SK-N-SH (cell line): ENCODE results near the gene GGT5. TPM values are rescaled to one million over a fixed set of nuclear protein-coding genes. Genes with fewer than 3 reads are reported as not detected.
"Not testable (repeated sequence)": the region's sequence is repeated elsewhere in the genome, so short reads cannot be mapped to it uniquely, and the experiment has no call there.

Experiments
- CTCF ChIA-PET: fragments of 300-600, 350-600 bp; formaldehyde crosslinking; extraction: SDS; loops from one replicate; lab custom pipeline; 2021; lab: Yijun Ruan, JAX
- POLR2A ChIA-PET: fragments of 350-600 bp; sonication (Branson Sonifier 250); formaldehyde crosslinking; extraction: SDS; loops from one replicate; lab custom pipeline; 2020; ENCODE audit warnings: antibody characterized with exemption, inconsistent platforms; lab: Yijun Ruan, JAX
- DNase-seq: peaks from one replicate; pipeline ENCODE4 v3.0.0; 2012
- H2AFZ ChIP-seq: fragments of 200-600 bp; sonication (generic); 2 replicates; pipeline ENCODE4 v1.8.1; 2016; ENCODE audit warnings: antibody characterized with exemption, mild to moderate bottlenecking, low read depth
- H3F3A ChIP-seq: fragments of 200-600 bp; sonication (generic); replicated peaks from 2 replicates; pipeline ENCODE3; 2016; ENCODE audit warnings: antibody characterized with exemption, mild to moderate bottlenecking; ENCODE audit not compliant: insufficient read depth
- H3K27ac ChIP-seq, 2 experiments: fragments of 200-500 bp in 1 of 2; fragments of 200-600 bp in 1 of 2; sonication (Bioruptor generic) in 1 of 2; sonication (generic), shearing (Covaris generic) in 1 of 2; 2 replicates each; pipeline versions ENCODE4 v1.5.1 to v1.6.1; 2014 to 2016; ENCODE audit warnings: low read depth in 2 of 2, inconsistent platforms in 1 of 2, low read length in 1 of 2, mild to moderate bottlenecking in 1 of 2, mixed read lengths in 1 of 2
- H3K27me3 ChIP-seq: fragments of 200-600 bp; sonication (generic), shearing (Covaris generic); 2 replicates; pipeline ENCODE4 v1.6.1; 2016; ENCODE audit warnings: mixed run types; ENCODE audit not compliant: insufficient read depth
- H3K36me3 ChIP-seq, 2 experiments: fragments of 200-500 bp in 1 of 2; fragments of 200-600 bp in 1 of 2; sonication (Bioruptor generic) in 1 of 2; sonication (generic) in 1 of 2; replicated peaks in 1 of 2; 2 replicates each; pipeline versions ENCODE3 to v1.5.1; 2014 to 2016; ENCODE audit warnings: low read length in 1 of 2, mild to moderate bottlenecking in 1 of 2; ENCODE audit not compliant: insufficient read depth in 2 of 2, control insufficient read depth in 1 of 2
- H3K4me1 ChIP-seq, 2 experiments: fragments of 200-500 bp in 1 of 2; fragments of 200-600 bp in 1 of 2; sonication (Bioruptor generic) in 1 of 2; sonication (generic), shearing (Covaris generic) in 1 of 2; 2 replicates each; pipeline versions ENCODE4 v1.5.1 to v1.6.1; 2014 to 2016; ENCODE audit warnings: low read depth in 1 of 2, low read length in 1 of 2, mixed run types in 1 of 2; ENCODE audit not compliant: insufficient read depth in 2 of 2, control insufficient read depth in 1 of 2
- H3K4me2 ChIP-seq: fragments of 200-600 bp; sonication (generic), shearing (Covaris generic); 2 replicates; pipeline ENCODE4 v1.6.1; 2017; ENCODE audit warnings: mixed run types
- H3K4me3 ChIP-seq, 2 experiments: fragments of 200-500 bp in 1 of 2; fragments of 200-600 bp in 1 of 2; sonication (Bioruptor generic) in 1 of 2; sonication (generic), shearing (Covaris generic) in 1 of 2; 2 replicates each; pipeline versions ENCODE4 v1.5.1 to v1.8.1; 2014 to 2016; ENCODE audit warnings: low read depth in 2 of 2, inconsistent platforms in 1 of 2, low read length in 1 of 2, mild to moderate bottlenecking in 1 of 2, mixed read lengths in 1 of 2, moderate library complexity in 1 of 2
- H3K79me2 ChIP-seq: fragments of 200-600 bp; sonication (generic); 2 replicates; pipeline ENCODE4 v1.8.1; 2017; ENCODE audit warnings: mild to moderate bottlenecking; ENCODE audit not compliant: insufficient read depth
- H3K9ac ChIP-seq: fragments of 200-600 bp; sonication (generic); 2 replicates; pipeline ENCODE4 v1.6.1; 2017; ENCODE audit warnings: mixed run types
- H3K9me2 ChIP-seq: fragments of 200-600 bp; sonication (generic); 2 replicates; pipeline ENCODE4 v1.6.1; 2017; ENCODE audit warnings: mixed run types
- H3K9me3 ChIP-seq: fragments of 200-600 bp; sonication (generic); 2 replicates; pipeline ENCODE4 v1.6.1; 2017; ENCODE audit warnings: mixed run types, mild to moderate bottlenecking, moderate library complexity
- H4K20me1 ChIP-seq: fragments of 200-600 bp; sonication (generic); 2 replicates; pipeline ENCODE4 v1.6.1; 2017; ENCODE audit warnings: mild to moderate bottlenecking, mixed run types; ENCODE audit not compliant: insufficient read depth
- CHD2 ChIP-seq: fragments of 150-350 bp; IDR thresholded peaks from 2 replicates; pipeline ENCODE4 v1.6.1; 2018; ENCODE audit warnings: low read length; ENCODE audit not compliant: partially characterized antibody
- CTCF ChIP-seq: fragments of 200-600 bp; sonication (generic); IDR thresholded peaks from 2 replicates; pipeline ENCODE4 v1.6.1; 2017; ENCODE audit warnings: antibody characterized with exemption, mild to moderate bottlenecking, moderate library complexity
- ELF1 ChIP-seq: IDR thresholded peaks from 2 replicates; pipeline ENCODE4 v1.4.0; 2012
- EP300 ChIP-seq, 2 experiments: IDR thresholded peaks; 2 replicates each; pipeline versions ENCODE4 v1.4.0 to v1.6.1; 2012; ENCODE audit warnings: borderline replicate concordance in 1 of 2, low read depth in 1 of 2, low read length in 1 of 2
- EZH2phosphoT487 ChIP-seq: fragments of 200-600 bp; sonication (generic); IDR thresholded peaks from 2 replicates; pipeline ENCODE4 v1.6.1; 2017; ENCODE audit warnings: low read depth, mixed run types, mild to moderate bottlenecking, antibody characterized with exemption, moderate library complexity, borderline replicate concordance
- FOSL2 ChIP-seq: IDR thresholded peaks from 2 replicates; pipeline ENCODE4 v1.4.0; 2012; ENCODE audit warnings: low read depth, mild to moderate bottlenecking, moderate library complexity, borderline replicate concordance
- FOXJ3 ChIP-seq: sonication (generic); formaldehyde crosslinking; IDR thresholded peaks from 2 replicates; pipeline ENCODE4 v1.5.1; 2020; ENCODE audit warnings: mild to moderate bottlenecking, missing genetic modification reagents
- FOXM1 ChIP-seq: IDR thresholded peaks from 2 replicates; pipeline ENCODE4 v1.4.0; 2012; ENCODE audit warnings: low read depth, mild to moderate bottlenecking
- GABPA ChIP-seq: IDR thresholded peaks from 2 replicates; pipeline ENCODE4 v1.4.0; 2012; ENCODE audit warnings: low read depth, mild to moderate bottlenecking
- GATA2 ChIP-seq: sonication (generic); formaldehyde crosslinking; IDR thresholded peaks from 2 replicates; pipeline ENCODE4 v1.5.0; 2020; ENCODE audit warnings: mild to moderate bottlenecking, missing genetic modification reagents
- IRF3 ChIP-seq: fragments of 150-350 bp; IDR thresholded peaks from 2 replicates; pipeline ENCODE4 v1.6.1; 2016; ENCODE audit warnings: mild to moderate bottlenecking, low read depth, low read length
- JUND ChIP-seq: IDR thresholded peaks from 2 replicates; pipeline ENCODE4 v1.4.0; 2012
- MAX ChIP-seq: IDR thresholded peaks from 2 replicates; pipeline ENCODE4 v1.4.0; 2012; ENCODE audit warnings: low read depth
- MEF2A ChIP-seq: IDR thresholded peaks from 2 replicates; pipeline ENCODE4 v1.4.0; 2012; ENCODE audit warnings: low read depth, borderline replicate concordance
- MXI1 ChIP-seq: IDR thresholded peaks from 2 replicates; pipeline ENCODE4 v1.6.1; 2012; ENCODE audit warnings: mild to moderate bottlenecking, low read depth, low read length, improper control_type of control experiment
- NFIC ChIP-seq: IDR thresholded peaks from 2 replicates; pipeline ENCODE4 v1.4.0; 2012; ENCODE audit warnings: borderline replicate concordance
- NRF1 ChIP-seq: IDR thresholded peaks from 2 replicates; pipeline ENCODE4 v1.6.1; 2012; ENCODE audit warnings: low read depth, mild to moderate bottlenecking, low read length
- PBX3 ChIP-seq: IDR thresholded peaks from 2 replicates; pipeline ENCODE4; 2012
- POLR2AphosphoS5 ChIP-seq: IDR thresholded peaks from 2 replicates; pipeline ENCODE4 v1.6.1; 2012; ENCODE audit warnings: low read depth, low read length
- RAD21 ChIP-seq: IDR thresholded peaks from 2 replicates; pipeline ENCODE4 v1.6.1; 2012; ENCODE audit warnings: mild to moderate bottlenecking, low read length
- RCOR1 ChIP-seq: fragments of 150-350 bp; IDR thresholded peaks from 2 replicates; pipeline ENCODE4 v1.6.1; 2017; ENCODE audit warnings: antibody characterized with exemption, low read length
- RFX5 ChIP-seq: IDR thresholded peaks from 2 replicates; pipeline ENCODE4 v1.6.1; 2012; ENCODE audit warnings: mild to moderate bottlenecking, improper control_type of control experiment, low read length
- RXRA ChIP-seq: IDR thresholded peaks from 2 replicates; pipeline ENCODE4 v1.4.0; 2012; ENCODE audit warnings: low read depth, mild to moderate bottlenecking, borderline replicate concordance
- SIN3A ChIP-seq: IDR thresholded peaks from 2 replicates; pipeline ENCODE4 v1.6.1; 2012; ENCODE audit warnings: low read depth, mild to moderate bottlenecking, low read length, moderate library complexity, borderline replicate concordance
- SMC3 ChIP-seq: IDR thresholded peaks from 2 replicates; pipeline ENCODE4 v1.6.1; 2012; ENCODE audit warnings: low read depth, low read length, improper control_type of control experiment
- TAF1 ChIP-seq: IDR thresholded peaks from 2 replicates; pipeline ENCODE4 v1.6.1; 2012; ENCODE audit warnings: low read depth, mild to moderate bottlenecking, low read length, moderate library complexity, borderline replicate concordance
- TCF12 ChIP-seq: IDR thresholded peaks from 2 replicates; pipeline ENCODE4 v1.4.0; 2012
- TEAD4 ChIP-seq: IDR thresholded peaks from 2 replicates; pipeline ENCODE4 v1.4.0; 2012; ENCODE audit warnings: mild to moderate bottlenecking, borderline replicate concordance; ENCODE audit not compliant: insufficient read depth
- USF2 ChIP-seq: fragments of 150-350 bp; IDR thresholded peaks from 2 replicates; pipeline ENCODE4 v1.6.1; 2017; ENCODE audit warnings: antibody characterized with exemption, low read length, low read depth, borderline replicate concordance
- WGBS: methylation state at CpG from one replicate; pipeline ENCODE4 v1.1.6; 2017; ENCODE audit warnings: low lambda C conversion rate; 5-methylcytosine and 5-hydroxymethylcytosine counted together
- polyA plus RNA-seq, 3 experiments: library from polyadenylated mRNA; depleted of rRNA; stranded (reverse); fragments of >200 nt; gene quantifications; 2 replicates each; pipeline ENCODE4 v1.2.3, GENCODE V29; 2012

Gene GGT5
- polyA plus RNA-seq, 1 of the 3 experiments (the other 2 are of a cell fraction): 4.6 TPM

- TF ChIP-seq IRF3: no peak
- TF ChIP-seq TCF12: no peak
- TF ChIP-seq CTCF: no peak
- TF ChIP-seq TEAD4: no peak
- TF ChIP-seq ELF1: no peak
- peak; percentile 85 for TF ChIP-seq NRF1
- TF ChIP-seq RFX5: no peak
- TF ChIP-seq PBX3: no peak
- no peak for TF ChIP-seq RCOR1
- no peak for TF ChIP-seq RXRA
- peak; percentile 76 for TF ChIP-seq TAF1
- peak; percentile 42 for TF ChIP-seq CHD2
- no peak for TF ChIP-seq MEF2A
- peak; percentile 1; the same call in 1 of the 2 replicates for TF ChIP-seq SMC3
- no peak for TF ChIP-seq RAD21
- no peak for TF ChIP-seq JUND
- no peak for TF ChIP-seq NFIC
- TF ChIP-seq GATA2 (CRISPR knock-in tag): no peak
- no peak for TF ChIP-seq EZH2phosphoT487
- TF ChIP-seq SIN3A: no peak
- TF ChIP-seq GABPA: no peak
- peak; percentile 53; the same call in 1 of the 2 replicates for TF ChIP-seq MAX
- TF ChIP-seq MXI1: peak; percentile 25
- no peak for TF ChIP-seq EP300 (IDR thresholded peaks at IDR 0.05; ENCODE audit: borderline replicate concordance in 1 of 2, low read depth in 1 of 2, low read length in 1 of 2)
- TF ChIP-seq FOSL2: no peak
- peak; percentile 89 for TF ChIP-seq POLR2AphosphoS5
- no peak for TF ChIP-seq FOXJ3 (CRISPR knock-in tag)
- TF ChIP-seq USF2: no peak
- TF ChIP-seq FOXM1: no peak
Measured at GRCh38 chr22:24270556-24271385, 25.9 kb upstream of the GGT5 start, which contains the start of gene SPECC1L (continued).

GRCh38 chr22:24266495-24266894 lies 21.6 kb upstream of the GGT5 start:
- H3K27ac ChIP-seq, H3K9ac ChIP-seq, H3K4me3 ChIP-seq, H3K9me2 ChIP-seq, H3K79me2 ChIP-seq, CTCF ChIA-PET, H3K4me2 ChIP-seq, H3K36me3 ChIP-seq, H3K27me3 ChIP-seq, H3K9me3 ChIP-seq, H3K4me1 ChIP-seq, H4K20me1 ChIP-seq, H3F3A ChIP-seq, H2AFZ ChIP-seq, DNase-seq, POLR2A ChIA-PET: not testable (repeated sequence)
- WGBS: 79% methylated on average over 6 of the region's 6 CpGs
